Measurements from ENCODE around the gene CAV3. TPM values are rescaled to one million over a fixed set of nuclear protein-coding genes. Genes with fewer than 3 reads are reported as not detected.

Gene CAV3
- total and polyA plus RNA-seq, 4 donors = not detected

DNA sequence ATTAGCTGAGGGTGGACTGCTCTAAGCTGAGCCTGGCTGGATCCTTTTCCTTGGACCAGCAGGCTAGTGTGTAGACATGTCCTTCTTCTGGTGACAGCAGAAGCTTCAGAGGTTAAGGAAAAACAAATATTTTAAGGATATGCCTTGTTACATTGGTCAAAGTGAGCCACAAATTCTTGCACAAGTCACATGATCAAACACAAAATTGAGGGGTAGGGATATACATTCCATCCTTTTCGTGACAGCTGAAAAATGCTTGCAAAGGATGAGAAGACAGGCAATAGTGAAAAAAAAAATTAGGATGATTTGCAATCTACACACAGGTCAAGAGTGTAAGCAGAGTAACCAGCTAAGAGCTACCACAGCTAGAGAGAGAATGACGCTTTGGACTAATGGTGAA lies 56.9 kb downstream of the CAV3 start:
- H3K27me3 ChIP-seq (ENCODE audit: control insufficient read depth in 4 of 4, insufficient read depth in 4 of 4, low read length in 3 of 4) = no peaks in the 10 kb centered on the region
- H3K9me3 ChIP-seq (ENCODE audit: control insufficient read depth in 4 of 4, low read length in 3 of 4) = peaks cover 0 to 5% (median 0%) of the 10 kb centered on the region in 4 donors
- H3K4me1 ChIP-seq (ENCODE audit: control insufficient read depth in 4 of 4, insufficient read depth in 4 of 4, low read length in 3 of 4) = no peaks in the 10 kb centered on the region
- no peak for DNase-seq (ENCODE audit: low spot score)
- H3K9ac ChIP-seq (ENCODE audit: low read depth in 1 of 2, low read length in 2 of 2) = no peak overlapping the region
- no peak overlapping the region for H3K27ac ChIP-seq (ENCODE audit: low read depth in 1 of 2, low read length in 2 of 2)
- H3K4me3 ChIP-seq (ENCODE audit: low read depth in 1 of 3, low read length in 3 of 3) = no peak overlapping the region
- WGBS = 90% methylated on average over 2 of the region's 2 CpGs
- H3K36me3 ChIP-seq (ENCODE audit: control insufficient read depth in 4 of 4, insufficient read depth in 3 of 4, low read depth in 1 of 4, low read length in 3 of 4) = no peaks in the 10 kb centered on the region
- TF ChIP-seq HNF4A (conservative IDR thresholded peaks at IDR 0.05) (no peak), FOXA2 (IDR thresholded peaks at IDR 0.05) (no peak), FOXA1 (IDR thresholded peaks at IDR 0.05) (no peak), GABPA (IDR thresholded peaks at IDR 0.05 in 1 of 2, conservative IDR thresholded peaks at IDR 0.05 in 1 of 2) (no peak), SP1 (IDR thresholded peaks at IDR 0.05) (no peak), JUND (IDR thresholded peaks at IDR 0.05) (no peak), HNF4G (IDR thresholded peaks at IDR 0.05) (no peak), RXRA (IDR thresholded peaks at IDR 0.05) (no peak), EGR1 (IDR thresholded peaks at IDR 0.05; ENCODE audit: low read depth in 2 of 2) (no peak), RAD21 (IDR thresholded peaks at IDR 0.05) (no peak), NR2F2 (IDR thresholded peaks at IDR 0.05) (no peak)
- TF ChIP-seq, protein P1, sequence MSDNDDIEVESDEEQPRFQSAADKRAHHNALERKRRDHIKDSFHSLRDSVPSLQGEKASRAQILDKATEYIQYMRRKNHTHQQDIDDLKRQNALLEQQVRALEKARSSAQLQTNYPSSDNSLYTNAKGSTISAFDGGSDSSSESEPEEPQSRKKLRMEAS (IDR thresholded peaks at IDR 0.05) = no peak
- TF ChIP-seq, protein P2, sequence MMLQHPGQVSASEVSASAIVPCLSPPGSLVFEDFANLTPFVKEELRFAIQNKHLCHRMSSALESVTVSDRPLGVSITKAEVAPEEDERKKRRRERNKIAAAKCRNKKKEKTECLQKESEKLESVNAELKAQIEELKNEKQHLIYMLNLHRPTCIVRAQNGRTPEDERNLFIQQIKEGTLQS (IDR thresholded peaks at IDR 0.05) = no peak
- TF ChIP-seq, protein P3, sequence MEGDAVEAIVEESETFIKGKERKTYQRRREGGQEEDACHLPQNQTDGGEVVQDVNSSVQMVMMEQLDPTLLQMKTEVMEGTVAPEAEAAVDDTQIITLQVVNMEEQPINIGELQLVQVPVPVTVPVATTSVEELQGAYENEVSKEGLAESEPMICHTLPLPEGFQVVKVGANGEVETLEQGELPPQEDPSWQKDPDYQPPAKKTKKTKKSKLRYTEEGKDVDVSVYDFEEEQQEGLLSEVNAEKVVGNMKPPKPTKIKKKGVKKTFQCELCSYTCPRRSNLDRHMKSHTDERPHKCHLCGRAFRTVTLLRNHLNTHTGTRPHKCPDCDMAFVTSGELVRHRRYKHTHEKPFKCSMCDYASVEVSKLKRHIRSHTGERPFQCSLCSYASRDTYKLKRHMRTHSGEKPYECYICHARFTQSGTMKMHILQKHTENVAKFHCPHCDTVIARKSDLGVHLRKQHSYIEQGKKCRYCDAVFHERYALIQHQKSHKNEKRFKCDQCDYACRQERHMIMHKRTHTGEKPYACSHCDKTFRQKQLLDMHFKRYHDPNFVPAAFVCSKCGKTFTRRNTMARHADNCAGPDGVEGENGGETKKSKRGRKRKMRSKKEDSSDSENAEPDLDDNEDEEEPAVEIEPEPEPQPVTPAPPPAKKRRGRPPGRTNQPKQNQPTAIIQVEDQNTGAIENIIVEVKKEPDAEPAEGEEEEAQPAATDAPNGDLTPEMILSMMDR (IDR thresholded peaks at IDR 0.05; ENCODE audit: low read depth, low read length, missing input control) = no peak
- TF ChIP-seq, protein P4, sequence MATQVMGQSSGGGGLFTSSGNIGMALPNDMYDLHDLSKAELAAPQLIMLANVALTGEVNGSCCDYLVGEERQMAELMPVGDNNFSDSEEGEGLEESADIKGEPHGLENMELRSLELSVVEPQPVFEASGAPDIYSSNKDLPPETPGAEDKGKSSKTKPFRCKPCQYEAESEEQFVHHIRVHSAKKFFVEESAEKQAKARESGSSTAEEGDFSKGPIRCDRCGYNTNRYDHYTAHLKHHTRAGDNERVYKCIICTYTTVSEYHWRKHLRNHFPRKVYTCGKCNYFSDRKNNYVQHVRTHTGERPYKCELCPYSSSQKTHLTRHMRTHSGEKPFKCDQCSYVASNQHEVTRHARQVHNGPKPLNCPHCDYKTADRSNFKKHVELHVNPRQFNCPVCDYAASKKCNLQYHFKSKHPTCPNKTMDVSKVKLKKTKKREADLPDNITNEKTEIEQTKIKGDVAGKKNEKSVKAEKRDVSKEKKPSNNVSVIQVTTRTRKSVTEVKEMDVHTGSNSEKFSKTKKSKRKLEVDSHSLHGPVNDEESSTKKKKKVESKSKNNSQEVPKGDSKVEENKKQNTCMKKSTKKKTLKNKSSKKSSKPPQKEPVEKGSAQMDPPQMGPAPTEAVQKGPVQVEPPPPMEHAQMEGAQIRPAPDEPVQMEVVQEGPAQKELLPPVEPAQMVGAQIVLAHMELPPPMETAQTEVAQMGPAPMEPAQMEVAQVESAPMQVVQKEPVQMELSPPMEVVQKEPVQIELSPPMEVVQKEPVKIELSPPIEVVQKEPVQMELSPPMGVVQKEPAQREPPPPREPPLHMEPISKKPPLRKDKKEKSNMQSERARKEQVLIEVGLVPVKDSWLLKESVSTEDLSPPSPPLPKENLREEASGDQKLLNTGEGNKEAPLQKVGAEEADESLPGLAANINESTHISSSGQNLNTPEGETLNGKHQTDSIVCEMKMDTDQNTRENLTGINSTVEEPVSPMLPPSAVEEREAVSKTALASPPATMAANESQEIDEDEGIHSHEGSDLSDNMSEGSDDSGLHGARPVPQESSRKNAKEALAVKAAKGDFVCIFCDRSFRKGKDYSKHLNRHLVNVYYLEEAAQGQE (IDR thresholded peaks at IDR 0.05) = no peak

DNA sequence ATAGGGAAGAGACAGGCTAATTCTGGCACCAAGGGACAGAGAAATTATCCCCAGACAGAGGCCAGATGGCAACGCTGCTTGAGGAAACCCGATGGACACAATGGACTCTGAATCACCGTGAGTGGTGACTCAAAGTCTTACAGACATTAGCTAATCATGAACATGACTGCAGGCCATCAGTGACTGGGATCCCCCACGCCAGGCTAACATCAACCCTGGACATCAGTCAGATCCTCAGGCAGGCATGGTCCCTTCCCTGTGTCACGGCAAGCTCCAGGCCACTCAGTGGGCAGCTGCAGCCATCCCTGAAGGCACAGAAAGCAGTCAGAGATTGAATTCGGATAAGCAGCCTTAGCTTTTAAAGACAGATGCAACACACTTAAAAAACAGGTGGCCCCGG lies 59.6 kb downstream of the CAV3 start:
- Histone ChIP-seq H3K9me3 (ENCODE audit: control insufficient read depth in 4 of 4, low read length in 3 of 4) (peaks cover 0 to 5% (median 0%) of the 10 kb centered on the region in 4 donors), H3K27ac (ENCODE audit: low read depth in 1 of 2, low read length in 2 of 2) (no peak overlapping the region), H3K4me3 (ENCODE audit: low read depth in 1 of 3, low read length in 3 of 3) (no peak overlapping the region), H3K9ac (ENCODE audit: low read depth in 1 of 2, low read length in 2 of 2) (no peak overlapping the region), H3K36me3 (ENCODE audit: control insufficient read depth in 4 of 4, insufficient read depth in 3 of 4, low read depth in 1 of 4, low read length in 3 of 4) (no peaks in the 10 kb centered on the region), H3K4me1 (ENCODE audit: control insufficient read depth in 4 of 4, insufficient read depth in 4 of 4, low read length in 3 of 4) (no peaks in the 10 kb centered on the region), H3K27me3 (ENCODE audit: control insufficient read depth in 4 of 4, insufficient read depth in 4 of 4, low read length in 3 of 4) (no peaks in the 10 kb centered on the region)
- 94% methylated on average over 7 of the region's 7 CpGs for WGBS
- no peak for DNase-seq (ENCODE audit: low spot score)
- no peak for TF ChIP-seq HNF4A (conservative IDR thresholded peaks at IDR 0.05)
- TF ChIP-seq, protein P5, sequence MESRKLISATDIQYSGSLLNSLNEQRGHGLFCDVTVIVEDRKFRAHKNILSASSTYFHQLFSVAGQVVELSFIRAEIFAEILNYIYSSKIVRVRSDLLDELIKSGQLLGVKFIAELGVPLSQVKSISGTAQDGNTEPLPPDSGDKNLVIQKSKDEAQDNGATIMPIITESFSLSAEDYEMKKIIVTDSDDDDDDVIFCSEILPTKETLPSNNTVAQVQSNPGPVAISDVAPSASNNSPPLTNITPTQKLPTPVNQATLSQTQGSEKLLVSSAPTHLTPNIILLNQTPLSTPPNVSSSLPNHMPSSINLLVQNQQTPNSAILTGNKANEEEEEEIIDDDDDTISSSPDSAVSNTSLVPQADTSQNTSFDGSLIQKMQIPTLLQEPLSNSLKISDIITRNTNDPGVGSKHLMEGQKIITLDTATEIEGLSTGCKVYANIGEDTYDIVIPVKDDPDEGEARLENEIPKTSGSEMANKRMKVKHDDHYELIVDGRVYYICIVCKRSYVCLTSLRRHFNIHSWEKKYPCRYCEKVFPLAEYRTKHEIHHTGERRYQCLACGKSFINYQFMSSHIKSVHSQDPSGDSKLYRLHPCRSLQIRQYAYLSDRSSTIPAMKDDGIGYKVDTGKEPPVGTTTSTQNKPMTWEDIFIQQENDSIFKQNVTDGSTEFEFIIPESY (IDR thresholded peaks at IDR 0.05) = no peak
- TF ChIP-seq JUND (IDR thresholded peaks at IDR 0.05) = no peak
- TF ChIP-seq FOXA2 (IDR thresholded peaks at IDR 0.05) = no peak
- no peak for TF ChIP-seq NR2F2 (IDR thresholded peaks at IDR 0.05)
- TF ChIP-seq YY1 (IDR thresholded peaks at IDR 0.05) = no peak
- TF ChIP-seq, protein P3 (IDR thresholded peaks at IDR 0.05; ENCODE audit: low read depth, low read length, missing input control) = no peak
- no peak for TF ChIP-seq TAF1 (conservative IDR thresholded peaks at IDR 0.05)
- no peak for TF ChIP-seq RAD21 (IDR thresholded peaks at IDR 0.05)
- TF ChIP-seq, protein P2 (IDR thresholded peaks at IDR 0.05) = no peak
- TF ChIP-seq FOXA1 (IDR thresholded peaks at IDR 0.05) = no peak
- TF ChIP-seq HNF4G (IDR thresholded peaks at IDR 0.05) = no peak
- no peak for TF ChIP-seq SP1 (IDR thresholded peaks at IDR 0.05)

Data from liver (tissue), 9 donors.